Measurements from ENCODE around the gene SDC4.
A peak's percentile ranks its signal among the peaks of the same experiment; 100 is the strongest.

SDC4 gene

GRCh38 chr20:45317826-45318225 is 30.4 kb downstream of the SDC4 start:
- no peak for DNase-seq

- DNase-seq = no peak
These were observed 31.8 kb downstream of the SDC4 start for GRCh38 chr20:45316150-45317080.

DNA sequence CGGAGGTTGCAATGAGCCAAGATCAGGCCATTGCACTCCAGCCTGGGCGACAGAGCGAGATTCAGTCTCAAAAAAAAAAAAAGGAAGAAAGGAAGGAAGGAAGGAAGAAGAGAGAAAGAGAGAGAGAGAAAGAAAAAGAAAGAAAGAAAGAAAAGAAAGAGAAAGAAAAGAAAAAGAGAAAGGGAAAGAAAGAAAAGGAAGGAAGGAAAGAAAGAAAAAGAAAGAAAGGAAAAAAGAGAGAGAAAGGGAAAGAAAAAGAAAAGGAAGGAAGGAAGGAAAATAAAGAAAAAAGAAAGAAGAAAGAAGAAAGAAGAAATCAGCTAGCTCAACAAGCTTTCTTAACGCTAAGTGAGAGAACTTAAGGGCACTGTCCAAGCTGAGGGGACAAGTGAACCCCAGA is 32.6 kb downstream of the SDC4 start:
- no peak for DNase-seq

GRCh38 chr20:45313943-45314342 is 34.3 kb downstream of the SDC4 start:
- DNase-seq = no peak

GRCh38 chr20:45313065-45313695 is 35.0 kb downstream of the SDC4 start:
- no peak for DNase-seq

- DNase-seq = no peak
These were observed 36.0 kb downstream of the SDC4 start for GRCh38 chr20:45312241-45312640.

- DNase-seq = peak; percentile 21
These were observed 36.5 kb downstream of the SDC4 start for GRCh38 chr20:45311589-45312211.

DNA sequence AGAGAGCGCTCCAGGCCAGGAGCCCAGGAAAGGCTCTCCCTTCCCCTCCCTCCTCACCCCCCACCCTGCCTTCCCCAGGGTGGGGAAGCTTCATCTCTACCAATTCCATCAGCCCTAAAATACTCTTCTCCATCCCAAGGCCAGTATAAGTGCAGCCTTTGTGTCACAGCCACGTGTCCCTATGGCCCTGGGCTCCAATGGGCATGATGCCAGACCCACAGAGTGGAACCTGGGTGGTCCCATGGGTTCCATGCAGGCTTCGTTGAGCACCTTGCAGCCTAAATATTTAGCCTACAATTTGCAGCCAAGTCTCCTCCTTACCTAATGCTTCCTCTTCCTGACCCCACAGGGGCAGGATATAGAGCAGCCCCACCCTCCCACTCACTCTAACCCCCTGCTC is 39.1 kb downstream of the SDC4 start:
- no peak for DNase-seq

DNA sequence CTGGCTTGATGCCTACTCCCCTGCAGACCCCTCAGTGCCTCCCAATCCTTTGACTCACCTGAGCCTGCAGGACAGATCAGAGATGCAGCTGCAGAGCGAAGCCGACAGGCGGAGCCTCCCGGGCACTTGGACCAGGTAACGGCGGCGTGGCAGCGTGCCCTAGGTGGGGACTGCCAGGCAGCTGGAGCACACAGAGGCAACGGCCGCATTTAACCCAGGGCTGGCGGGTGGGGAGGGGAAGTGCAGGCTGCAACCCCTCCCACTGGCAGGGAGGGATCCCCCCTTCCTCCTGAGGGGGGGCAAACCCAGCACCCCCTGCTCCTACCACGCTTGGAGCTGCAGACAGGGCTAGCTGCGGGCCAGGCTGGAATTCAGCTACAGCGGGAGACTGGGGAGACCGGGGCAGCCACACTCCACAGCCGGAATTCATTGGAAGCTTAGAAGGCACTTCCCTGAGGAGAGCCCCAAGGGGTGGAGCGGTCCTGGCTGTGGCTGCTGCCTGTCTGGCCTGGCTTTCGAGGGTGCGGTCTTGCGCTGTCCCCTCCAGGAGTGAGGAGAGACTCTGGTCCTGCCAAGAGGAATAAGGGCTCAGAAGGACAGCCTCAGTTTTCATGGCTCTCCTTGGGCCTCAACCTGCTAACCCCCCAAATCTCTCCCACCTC is 40.0 kb downstream of the SDC4 start, which contains the start of gene MATN4:
Gene MATN4 (minus strand): TSS at position 183 of the 662 bp plus-strand sequence. CDS start 2,717 bp downstream, outside the sequence.
- DNase-seq = peak; percentile 7

DNA sequence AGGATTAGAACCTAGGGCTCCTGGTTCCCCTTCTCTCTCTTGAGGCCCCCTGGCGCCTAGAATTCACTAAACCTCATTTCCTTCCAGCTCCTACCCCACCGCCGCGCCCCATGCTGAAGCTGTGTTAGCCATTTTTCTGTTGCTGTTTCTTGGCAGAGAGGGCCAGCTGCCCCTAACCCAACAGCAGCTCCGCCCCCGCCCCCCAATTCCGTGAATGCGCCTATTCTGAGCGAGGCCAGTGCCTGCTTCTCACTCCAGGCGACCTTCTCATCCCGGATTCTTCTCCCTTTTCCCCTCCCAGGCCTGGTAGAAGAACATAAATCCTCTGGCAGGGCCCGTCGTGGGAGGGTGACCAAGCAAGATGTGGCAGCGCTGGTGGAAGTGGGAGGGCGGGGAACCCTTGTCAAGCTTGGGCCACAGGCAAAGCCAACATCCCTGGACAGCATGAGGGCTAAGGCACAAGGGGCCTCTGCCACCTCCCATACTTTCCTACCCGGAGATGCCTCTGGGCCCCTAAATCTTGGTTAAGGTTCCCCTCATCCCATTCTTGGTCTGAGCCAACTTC is 41.1 kb downstream of the SDC4 start:
- no peak for DNase-seq

- DNase-seq = no peak
These were observed 41.7 kb downstream of the SDC4 start, which contains the start of gene RBPJL for GRCh38 chr20:45306431-45306982. TSS of gene RBPJL (plus strand) at chr20:45306840. CDS start at chr20:45306923, 83 bp downstream.

- DNase-seq = no peak
These were observed 43.0 kb downstream of the SDC4 start for GRCh38 chr20:45305262-45305661.

- no peak for DNase-seq
These were observed 43.7 kb downstream of the SDC4 start for GRCh38 chr20:45304464-45304999.

- DNase-seq = no peak
These were observed 44.4 kb downstream of the SDC4 start for GRCh38 chr20:45303586-45304463.

- no peak for DNase-seq
These were observed 46.4 kb downstream of the SDC4 start for GRCh38 chr20:45301824-45302271.

DNA sequence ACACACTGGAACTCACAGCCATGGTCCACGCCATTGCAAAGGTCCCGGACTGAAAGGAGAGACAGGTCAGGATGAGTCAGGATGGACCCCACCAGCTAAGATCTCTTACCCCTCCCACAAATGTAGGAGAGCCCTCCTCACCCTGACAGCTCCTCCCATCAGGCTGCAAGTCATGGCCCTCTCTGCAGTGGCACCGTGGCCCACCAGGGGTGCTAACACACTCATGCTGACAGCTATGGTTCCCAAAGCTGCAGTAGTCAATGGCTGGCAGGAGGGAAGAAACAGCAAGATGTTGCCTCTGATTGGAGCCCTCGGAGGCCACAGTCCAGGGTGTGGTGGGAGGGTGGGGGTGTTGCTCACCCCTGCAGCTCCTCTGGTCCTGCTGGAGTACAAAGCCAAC is 47.3 kb downstream of the SDC4 start:
- DNase-seq = no peak

GRCh38 chr20:45299786-45300185 is 48.4 kb downstream of the SDC4 start:
- DNase-seq = no peak

DNA sequence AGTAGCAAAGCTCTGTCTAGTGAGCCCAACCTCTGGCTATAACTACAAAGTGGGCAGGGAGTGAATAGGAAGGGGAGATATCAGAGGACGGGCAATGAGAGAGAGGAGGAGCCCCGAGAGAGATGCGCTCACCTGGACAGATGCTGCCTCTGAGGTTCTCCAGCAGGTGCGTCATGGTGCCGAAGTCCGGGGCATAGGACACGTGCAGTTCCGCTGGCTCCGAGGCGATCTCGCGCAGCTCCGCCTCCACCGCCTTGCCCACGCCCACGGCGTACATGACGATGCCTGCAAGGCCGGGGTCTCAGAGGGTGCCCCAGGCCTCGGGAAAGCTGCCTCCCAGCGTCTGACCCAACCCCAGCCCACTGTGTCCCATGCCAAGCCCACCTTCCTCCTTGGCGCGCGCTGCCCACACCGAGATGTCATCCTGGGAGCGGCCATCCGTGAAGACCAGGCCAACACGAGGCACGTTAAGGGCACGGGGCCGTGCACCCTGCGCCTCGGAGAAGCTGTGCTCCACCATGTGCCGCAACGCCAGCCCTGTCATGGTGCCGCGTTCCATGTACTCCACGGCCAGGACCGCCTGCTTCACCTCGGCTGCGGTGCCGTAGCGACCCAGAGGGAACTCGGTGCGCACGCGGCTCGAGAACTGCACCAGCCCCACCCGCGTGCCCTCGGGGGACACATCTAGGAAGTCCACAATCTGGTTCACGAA is 50.3 kb downstream of the SDC4 start:
- DNase-seq = no peak

- no peak for DNase-seq
These were observed 53.6 kb downstream of the SDC4 start for GRCh38 chr20:45294659-45295058.

DNA sequence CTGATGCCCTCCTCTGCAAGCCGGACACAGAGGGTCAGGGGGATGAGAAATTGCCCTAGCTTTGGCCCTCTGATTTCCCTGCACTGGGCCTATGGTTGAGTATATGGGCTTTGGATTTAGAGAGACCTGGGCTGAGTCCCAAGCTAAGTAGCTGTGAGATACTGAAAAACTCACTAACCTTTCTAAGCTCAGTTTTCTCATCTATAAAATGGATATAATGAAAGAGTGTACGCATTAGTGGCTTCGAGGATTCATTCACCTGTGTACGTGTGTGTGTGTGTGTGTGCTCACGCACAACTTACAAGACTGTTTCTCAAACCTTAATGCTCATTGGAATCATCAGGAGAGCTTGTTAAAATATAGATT is 54.2 kb downstream of the SDC4 start:
- DNase-seq = no peak

Data from midbrain (tissue), 1 donor.